NCI-H1930 (cell line): ENCODE measurements around the gene NTSR1.

Source experiments
- DNase-seq, 2 experiments: peaks; one replicate each; lab custom pipeline; 2025; lab: John Stamatoyannopoulos, UW

The NTSR1 gene

DNA sequence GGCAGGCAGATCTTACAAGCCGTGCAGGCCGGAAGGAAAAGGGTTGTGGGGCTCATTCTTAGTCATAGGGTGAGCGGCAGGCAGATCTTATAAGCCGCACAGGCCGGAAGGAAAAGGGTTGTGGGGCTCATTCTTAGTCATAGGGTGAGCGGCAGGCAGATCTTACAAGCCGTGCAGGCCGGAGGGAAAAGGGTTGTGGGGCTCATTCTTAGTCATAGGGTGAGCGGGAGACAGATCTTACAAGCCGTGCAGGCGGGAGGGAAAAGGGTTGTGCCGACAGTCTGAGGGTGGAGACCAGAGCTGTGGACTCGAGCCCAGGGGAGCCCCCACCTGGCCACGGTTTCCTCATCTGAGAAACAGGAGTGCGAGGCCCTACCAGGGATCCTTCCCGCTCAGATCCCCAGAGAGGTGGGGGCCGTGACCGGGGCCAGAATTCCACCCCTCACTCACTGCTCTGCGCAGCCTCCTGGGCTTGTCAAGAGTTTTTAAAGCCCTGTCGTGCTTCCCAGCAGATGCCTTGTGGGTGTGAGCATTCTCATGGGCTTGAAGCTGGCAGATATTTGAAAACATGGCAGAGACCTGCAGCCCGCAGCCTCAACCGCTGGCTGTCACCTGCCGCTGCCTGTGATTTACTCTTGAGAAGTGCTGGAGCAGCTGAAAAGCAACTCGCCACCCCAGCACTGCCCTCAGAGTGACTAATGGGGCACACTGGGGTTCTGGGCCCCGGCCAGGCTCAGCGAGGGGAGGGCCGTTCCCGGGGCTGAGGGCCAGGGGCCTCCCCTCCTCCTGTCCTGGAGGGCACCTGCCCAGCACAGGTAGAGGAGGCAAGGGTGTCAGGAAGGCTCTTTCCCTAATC, 31.9 kb downstream of the NTSR1 start:
- no peak for DNase-seq

DNA sequence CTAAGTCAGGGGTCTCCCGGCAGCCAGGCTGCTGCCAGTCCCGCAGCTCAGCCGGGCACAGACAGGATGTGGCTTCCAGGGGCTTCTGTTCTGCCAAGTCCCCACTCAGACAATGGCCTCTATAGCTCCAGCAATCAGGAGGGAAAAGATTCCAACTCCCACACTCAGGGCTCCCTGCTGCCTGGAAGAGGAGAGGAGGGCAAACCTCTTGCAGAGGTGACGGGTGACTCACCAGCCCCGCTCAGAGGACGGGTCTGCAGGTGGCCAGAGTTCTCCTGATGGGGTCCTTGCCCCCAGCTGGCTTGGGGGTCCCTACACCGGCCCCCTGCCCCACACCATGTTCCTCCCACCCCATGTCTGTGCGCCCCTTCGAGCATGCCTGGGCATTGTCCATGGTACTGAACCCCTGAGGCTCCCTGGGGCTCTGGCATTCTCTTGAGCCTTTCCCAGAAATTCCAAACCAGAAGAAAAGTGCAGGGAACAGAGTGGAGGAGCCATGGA, 32.6 kb downstream of the NTSR1 start:
- no peak for DNase-seq

DNA sequence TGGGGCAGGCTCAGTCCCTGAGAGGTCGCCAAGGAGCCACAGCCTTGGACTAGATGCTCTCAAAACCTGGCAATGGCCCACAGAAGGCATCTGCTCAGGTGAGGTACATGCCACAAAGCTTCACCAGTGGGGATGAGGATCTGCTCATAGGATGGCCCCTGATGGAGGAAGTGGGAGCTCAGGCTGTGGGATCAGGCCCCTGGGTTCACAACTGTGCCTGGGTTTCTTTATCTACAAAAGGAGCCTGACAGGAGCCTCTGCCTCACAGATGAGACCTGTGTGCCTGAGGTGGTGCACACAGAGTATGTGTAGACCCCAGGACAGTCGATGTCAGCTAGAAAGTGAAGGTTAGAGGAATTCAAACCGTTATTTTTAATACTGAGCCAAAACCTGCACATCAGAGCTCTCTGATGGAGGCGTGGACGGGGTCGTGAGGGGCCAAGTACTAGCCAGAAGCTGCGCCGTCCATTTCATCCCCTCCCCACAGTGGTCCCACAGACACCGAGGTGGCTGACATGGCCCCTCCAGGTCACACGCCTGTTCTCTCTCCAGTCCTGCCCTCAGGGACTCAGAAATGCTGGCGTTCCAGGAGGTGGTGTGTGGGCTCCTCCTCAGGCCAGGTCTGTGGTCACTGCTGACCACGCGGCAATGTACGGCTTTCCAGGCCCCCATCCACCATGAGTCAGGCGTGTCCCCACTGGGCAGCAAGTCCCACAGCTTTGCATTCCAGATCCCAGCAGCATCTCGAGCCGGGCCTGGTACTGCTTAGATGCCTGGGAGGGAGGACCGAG, 33.3 kb downstream of the NTSR1 start:
- no peak for DNase-seq

- DNase-seq = no peak
Measured at GRCh38 chr20:62742550-62742949, 33.9 kb downstream of the NTSR1 start.

- DNase-seq = no peak
Measured at GRCh38 chr20:62742979-62743776, 34.5 kb downstream of the NTSR1 start.

- DNase-seq = no peak
Measured at GRCh38 chr20:62743777-62744317, 35.2 kb downstream of the NTSR1 start.

GRCh38 chr20:62744741-62745191, 36.1 kb downstream of the NTSR1 start:
- DNase-seq = no peak

- no peak for DNase-seq
Measured at GRCh38 chr20:62745279-62745951, 36.8 kb downstream of the NTSR1 start.

- no peak for DNase-seq
Measured at GRCh38 chr20:62745952-62746288, 37.3 kb downstream of the NTSR1 start.

- DNase-seq = no peak
Measured at GRCh38 chr20:62748311-62748710, 39.7 kb downstream of the NTSR1 start.

DNA sequence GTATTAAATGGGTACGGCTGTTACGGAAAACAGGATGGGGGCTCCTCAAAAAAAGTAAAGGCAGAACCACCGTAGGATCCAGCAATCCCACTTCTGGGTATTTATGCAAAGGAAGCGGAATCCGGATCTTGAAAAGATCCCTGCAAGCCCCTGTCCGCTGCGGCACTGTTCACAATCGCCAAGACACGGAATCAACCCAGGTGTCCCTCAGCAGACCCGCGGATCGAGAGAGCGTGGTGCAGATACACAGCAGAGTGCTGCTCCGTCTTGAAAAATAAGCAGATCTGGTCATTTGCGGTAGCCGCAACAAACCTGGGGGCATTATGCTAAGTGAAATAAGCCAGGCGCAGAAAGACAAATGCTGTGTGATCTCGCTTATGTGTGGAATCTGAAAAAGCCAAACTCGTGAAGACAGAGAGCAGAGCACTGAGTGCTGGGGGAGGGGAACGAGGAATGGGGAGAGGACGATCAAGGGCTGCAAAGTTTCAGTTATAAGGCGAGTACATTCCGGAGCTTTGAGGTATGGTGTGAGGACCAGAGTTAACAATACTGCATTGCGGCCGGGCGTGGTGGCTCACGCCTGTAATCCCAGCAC, 41.3 kb downstream of the NTSR1 start:
- DNase-seq = no peak

GRCh38 chr20:62751551-62752150, 43.0 kb downstream of the NTSR1 start:
- no peak for DNase-seq

DNA sequence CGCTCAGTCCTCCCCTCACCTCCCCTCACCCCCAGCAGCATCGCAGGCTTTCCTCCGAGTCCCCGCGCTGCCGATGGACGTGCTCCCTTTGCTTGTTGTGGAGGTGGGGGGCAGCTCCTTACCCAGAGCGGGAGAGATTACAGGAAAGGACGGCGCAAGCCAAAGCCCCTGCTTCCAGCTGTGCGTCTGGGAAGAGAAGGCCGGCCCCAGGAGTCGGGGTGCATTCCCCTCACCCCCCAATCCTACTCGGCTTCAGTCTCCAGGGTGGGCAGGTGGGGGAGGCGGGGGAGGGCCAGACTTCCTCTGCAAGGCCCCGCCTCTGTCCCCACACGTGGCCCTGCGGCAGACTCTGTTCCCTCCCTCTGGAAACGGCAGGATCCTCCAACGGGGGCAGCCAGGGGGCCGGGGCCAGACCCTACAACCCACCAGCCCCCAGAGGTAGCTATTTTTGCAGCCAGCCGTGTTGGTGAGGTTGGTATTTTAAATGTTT, 43.6 kb downstream of the NTSR1 start:
- DNase-seq = no peak

- DNase-seq = no peak
Measured at GRCh38 chr20:62752671-62753501, 44.2 kb downstream of the NTSR1 start.

DNA sequence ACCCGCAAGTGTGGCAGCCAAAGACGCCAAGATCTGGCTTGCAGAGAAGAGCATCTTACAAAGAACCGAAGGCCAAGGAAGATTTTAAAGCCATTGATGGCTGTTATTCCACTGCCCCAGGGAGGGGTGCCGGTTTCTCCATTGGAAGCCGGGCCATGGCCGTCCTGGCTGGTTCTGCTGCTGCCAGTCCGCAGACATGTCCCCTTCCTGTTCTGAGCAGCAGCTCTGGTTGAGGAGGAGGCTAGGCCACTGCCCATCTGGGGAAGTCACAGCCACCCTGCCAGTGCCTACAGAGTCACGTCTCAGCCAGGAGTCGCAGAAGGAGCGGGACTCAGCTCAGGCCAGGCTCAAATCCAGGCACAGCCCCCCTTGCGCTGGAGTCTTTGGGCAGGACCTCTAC, 45.0 kb downstream of the NTSR1 start:
- no peak for DNase-seq

DNA sequence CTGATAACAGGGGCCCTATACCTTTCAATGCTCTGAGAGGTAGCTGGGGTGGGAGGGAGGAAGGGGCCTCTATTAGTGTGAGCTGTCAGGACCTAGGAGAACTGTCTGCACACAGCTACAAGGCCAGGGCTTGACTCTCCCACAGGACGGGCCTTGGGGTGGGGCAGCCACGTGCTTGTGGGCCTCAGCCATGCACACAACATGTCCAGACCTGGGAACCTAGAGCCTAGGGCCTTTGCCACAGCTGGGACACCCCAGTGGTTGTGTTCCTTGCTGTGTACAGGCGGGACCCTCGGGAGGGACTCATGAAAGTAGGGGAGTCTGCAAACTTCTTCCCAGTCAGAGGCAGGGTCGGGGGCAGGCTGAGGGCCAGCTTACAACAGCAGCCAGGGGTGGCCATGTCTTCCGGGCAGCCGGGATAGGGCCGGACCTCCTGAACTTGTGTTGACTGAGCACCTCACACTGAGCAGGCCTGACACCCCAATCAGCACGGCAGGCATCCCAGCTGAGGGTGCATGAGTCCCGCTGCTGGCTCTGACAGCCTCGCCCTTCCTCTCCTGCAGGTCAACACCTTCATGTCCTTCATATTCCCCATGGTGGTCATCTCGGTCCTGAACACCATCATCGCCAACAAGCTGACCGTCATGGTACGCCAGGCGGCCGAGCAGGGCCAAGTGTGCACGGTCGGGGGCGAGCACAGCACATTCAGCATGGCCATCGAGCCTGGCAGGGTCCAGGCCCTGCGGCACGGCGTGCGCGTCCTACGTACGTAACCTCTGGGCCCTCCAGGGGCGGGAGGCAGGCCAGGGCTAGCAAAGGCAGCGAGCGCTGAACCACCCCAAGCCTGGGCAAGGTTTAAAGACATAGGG, 45.7 kb downstream of the NTSR1 start:
- DNase-seq = no peak

GRCh38 chr20:62754991-62755356, 46.3 kb downstream of the NTSR1 start:
- DNase-seq = no peak
